Inferior parietal cortex (tissue), 1 donor: ENCODE results near the gene GTF2IRD1.
"Not testable (repeated sequence)": the region's sequence is repeated elsewhere in the genome, so short reads cannot be mapped to it uniquely, and the experiment has no call there.

Experiments used
- DNase-seq: peaks from one replicate; pipeline ENCODE4 v3.0.0-alpha.2; 2016; ENCODE audit errors: extremely low spot score

GTF2IRD1 gene

DNA sequence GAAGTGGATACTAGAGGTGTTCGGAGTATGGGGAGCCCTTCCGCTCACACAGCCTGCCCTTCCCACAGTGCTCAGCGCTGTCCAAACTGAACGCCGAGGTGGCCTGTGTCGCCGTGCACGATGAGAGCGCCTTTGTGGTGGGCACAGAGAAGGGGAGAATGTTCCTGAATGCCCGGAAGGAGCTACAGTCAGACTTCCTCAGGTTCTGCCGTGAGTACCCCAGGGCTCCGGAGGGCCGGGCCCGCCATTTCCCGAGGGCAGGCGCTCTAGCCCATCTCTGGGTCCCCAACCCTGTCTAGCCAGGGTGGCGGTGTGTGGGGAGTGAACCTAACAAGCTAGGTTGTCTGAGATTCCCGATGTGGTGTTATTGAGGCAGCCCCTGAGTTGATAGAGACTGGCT is 59.1 kb downstream of the GTF2IRD1 start:
- DNase-seq = no peak

DNA sequence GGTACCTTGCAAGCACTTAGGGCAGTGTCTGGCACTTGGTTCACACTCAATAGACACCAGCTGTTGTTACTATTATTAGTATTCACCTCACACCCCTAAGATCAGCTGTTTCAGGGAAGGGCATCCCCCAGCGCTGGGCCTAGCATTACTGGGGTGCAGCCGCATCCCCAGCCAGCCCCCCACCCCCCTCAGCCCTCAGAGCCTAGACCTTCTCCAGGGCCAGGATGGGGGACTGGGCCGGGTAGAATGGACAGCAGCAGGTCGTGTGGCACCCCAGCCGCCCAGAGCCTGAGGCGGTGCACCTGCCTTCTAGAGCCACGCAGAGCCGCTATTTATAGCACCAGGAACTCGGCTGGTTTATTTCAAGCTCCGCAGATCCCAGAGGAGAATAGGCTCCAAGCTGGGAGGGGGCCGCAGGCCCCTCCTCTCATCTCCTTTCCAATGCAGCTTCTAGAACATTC is 60.5 kb downstream of the GTF2IRD1 start:
- DNase-seq = no peak

DNA sequence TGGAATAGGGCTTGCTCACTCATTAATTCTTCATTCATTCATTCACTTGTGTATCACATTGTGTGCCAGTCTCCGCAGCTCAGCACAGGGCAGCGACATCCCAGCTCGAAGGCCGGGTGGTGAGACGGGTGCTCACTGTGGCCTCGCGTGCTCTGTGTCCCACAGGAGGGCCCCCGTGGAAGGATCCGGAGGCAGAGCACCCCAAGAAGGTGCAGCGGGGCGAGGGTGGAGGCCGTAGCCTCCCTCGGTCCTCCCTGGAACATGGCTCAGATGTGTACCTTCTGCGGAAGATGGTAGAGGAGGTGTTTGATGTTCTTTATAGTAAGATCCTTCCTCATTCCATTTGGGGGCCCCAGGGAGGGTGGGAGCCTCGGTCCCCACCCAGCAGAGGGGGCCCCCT is 61.6 kb downstream of the GTF2IRD1 start:
- no peak for DNase-seq

DNA sequence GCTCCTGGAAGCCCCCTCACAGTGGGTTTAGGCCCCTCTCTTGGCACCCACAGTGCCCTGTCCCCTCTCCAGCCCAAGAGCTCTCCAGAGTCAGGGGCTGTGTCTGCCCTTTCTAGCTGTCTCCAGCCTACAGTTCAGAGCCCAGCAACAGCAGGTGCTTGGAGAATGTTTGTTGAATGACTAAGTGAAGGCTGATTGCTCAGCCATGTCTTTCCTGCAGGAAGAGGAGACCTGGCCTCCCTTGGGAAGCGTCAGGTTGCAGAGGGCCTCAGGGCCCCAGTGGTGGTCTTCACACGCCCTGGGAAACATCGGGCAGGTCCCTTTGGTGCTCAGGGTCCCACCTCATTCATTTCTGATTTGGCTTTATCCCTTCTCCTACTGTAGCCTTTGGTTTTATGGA is 62.5 kb downstream of the GTF2IRD1 start:
- DNase-seq = no peak

DNA sequence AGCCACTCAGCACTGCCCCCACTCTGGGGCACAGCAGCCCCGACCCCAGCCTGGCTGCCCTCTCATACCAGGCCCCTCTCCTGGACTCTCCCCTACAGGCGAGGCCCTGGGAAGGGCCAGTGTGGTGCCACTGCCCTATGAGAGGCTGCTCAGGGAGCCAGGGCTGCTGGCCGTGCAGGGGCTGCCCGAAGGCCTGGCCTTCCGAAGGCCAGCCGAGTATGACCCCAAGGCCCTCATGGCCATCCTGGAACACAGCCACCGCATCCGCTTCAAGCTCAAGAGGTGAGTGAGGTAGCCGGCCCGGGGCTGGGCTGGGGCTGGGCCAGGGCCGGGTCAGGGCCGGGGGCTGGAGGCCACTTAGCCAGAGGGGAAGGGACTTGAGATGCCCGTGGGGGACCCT is 64.3 kb downstream of the GTF2IRD1 start:
- DNase-seq = no peak

DNA sequence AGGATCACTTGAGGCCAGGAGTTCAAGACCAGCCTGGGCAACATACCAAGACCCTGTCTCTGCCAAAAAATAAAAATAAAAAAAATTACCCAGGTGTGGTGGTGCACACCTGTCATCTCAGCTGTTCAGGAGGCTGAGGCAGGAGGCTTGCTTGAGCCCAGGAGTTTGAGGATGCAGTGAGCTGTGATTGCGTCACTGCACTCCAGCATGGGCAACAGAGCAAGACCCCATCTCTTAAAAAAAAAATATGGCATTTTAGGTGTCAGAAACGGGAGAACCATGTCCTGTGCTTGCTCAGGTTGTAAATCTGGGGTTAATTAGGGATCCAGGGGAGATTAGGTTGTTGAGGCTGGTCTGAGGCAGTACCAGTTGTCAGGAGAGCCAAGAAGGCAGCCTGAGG is 64.9 kb downstream of the GTF2IRD1 start:
- DNase-seq = no peak

DNA sequence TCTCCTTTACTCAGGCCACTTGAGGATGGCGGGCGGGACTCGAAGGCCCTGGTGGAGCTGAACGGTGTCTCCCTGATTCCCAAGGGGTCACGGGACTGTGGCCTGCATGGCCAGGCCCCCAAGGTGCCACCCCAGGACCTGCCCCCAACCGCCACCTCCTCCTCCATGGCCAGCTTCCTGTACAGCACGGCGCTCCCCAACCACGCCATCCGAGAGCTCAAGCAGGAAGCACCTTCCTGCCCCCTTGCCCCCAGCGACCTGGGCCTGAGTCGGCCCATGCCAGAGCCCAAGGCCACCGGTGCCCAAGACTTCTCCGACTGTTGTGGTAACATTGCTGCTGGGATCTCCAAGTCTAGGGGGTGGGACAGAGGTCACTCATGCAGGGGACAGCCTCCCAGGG is 65.7 kb downstream of the GTF2IRD1 start:
- DNase-seq = no peak

DNA sequence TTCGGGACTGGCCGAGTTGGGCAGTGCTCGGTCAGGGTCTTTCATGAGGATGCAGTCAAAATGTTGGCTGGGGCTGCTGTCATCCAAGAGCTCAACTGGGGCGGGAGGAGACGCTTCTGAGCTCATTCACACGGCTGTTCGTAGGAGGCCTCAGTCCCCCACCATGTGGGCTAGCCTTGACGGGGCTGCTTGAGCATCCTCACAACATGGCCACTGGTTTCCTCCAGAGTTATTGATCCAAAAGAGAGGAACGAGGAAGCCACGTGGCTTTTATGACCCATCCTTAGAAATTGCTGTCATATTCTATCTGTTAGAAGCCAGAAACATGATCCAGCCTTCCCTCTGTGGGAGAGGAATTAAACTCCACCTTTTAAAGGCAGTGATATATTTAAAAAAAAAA is 68.1 kb downstream of the GTF2IRD1 start:
- no peak for DNase-seq

DNA sequence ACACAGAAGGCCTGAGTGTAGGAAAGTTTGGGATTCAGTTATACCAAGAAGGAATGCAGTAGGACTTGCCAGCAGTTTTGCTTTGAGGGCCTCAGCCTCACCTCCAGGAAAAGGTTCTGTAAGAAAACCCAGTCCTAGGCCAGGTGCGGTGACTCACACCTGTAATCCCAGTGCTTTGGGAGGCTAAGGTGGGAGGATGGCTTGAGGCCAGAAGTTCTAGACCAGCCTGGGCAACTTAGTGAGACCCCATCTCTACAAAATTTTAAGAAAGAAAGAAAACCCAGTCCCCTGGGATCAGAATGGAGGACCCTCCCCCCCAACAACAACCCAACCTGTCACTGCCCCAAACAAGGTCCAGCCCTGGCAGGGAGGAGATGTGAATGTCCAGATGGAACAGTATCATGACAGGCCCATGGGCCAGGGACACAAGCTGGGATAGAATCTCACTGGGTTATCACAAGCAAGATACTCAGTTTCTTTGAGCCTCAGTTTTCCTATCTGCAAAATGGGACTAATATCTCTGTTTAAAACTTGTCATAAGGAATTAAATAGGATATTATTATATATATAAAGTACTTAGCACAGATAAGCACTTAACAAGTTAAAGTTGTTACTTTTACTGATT is 68.7 kb downstream of the GTF2IRD1 start:
- no peak for DNase-seq

DNA sequence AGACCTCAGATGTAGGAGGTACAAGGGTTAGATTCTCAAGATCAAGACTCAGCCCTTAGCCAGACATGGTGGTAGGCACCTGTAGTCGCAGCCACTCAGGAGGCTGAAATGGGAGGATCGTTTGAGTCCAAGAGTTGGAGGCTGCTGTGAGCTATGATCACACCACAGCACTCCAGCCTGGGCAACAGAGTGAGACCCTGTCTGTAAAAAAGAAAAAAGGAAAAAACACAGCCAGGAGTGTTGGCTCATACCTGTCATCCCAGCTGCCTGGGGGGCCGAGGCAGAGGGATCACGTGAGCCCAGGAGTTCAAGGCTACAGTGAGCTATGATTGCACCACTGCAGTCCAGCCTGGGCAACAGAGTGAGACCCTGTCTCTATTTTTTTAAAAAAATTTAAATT is 69.3 kb downstream of the GTF2IRD1 start:
- no peak for DNase-seq

DNA sequence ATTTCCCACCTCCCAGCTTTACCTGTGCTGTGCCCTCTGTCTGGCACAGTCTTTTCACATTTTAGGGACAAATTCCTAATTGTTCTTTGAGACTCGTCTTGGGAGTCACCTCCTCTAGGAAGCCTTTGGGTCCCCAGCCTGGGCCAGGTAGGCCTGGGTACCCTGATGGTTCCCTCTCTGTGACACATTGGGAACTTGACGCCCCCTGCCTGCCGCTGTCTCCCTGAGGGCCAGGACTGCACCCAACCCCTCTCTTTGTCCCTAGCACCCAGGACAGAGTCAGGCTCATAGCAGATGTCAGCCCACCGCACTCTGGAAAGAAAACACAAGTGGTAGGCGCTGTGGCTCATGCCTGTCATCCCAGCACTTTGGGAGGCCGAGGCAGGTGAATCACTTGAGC is 71.4 kb downstream of the GTF2IRD1 start:
- no peak for DNase-seq

DNA sequence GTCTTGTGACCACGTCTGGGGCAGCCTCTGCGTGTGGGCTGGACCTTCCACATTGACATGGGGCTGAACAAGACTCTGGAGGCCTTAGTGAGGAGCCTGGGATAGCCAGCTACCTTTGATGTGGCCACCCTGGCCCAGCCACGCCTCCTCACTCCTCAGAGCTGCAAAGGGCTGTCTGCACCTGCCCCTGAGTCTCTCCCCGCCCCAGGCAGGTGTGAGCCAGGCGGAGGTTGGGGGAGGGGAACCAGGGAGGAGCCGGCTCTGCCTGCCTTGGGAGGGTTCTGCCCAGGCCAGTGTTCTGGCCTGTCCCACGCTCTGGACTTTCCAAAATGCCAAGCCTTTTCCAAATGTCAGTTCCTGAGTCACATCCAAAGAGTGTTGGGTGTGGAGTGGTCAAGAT is 72.2 kb downstream of the GTF2IRD1 start:
- no peak for DNase-seq

DNA sequence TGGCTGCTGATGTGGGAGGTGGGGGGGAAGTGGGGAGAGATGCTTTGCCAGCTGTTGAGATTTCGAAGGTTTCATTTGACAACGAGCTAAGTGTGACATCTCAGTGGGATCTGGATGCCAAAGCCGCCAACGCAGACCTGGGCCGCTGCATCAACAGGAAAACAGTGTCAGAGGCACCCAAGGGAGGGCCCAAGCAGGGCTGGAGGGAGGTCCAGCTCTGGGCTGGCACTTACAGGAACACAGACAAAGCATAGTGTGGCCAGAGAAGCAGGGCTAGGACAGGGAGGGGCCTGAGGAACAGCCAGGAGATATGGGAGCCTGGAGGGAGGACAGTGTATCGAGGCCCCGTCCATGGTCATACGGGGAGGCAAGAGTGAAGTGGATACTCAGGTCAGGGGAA is 73.1 kb downstream of the GTF2IRD1 start:
- DNase-seq = no peak

DNA sequence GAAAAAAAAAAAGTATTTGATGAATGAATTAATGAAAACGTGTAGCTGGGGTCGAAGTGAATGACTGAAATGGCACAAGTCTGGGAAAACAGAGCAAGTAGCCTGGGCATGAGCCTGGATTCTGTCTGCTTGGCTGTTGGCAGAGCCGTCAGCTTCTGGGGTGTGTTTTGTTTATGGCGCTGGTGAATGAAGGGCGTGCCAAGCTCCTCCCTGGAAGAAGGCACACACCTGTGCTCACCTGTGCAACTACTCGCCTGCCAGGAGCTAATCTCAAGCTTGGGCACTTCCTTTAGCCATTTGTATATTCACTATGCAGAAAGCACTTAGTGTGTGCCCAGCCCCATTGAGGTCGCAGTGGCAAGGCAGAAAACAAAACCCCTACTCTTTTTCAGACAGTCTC is 74.1 kb downstream of the GTF2IRD1 start:
- no peak for DNase-seq

DNA sequence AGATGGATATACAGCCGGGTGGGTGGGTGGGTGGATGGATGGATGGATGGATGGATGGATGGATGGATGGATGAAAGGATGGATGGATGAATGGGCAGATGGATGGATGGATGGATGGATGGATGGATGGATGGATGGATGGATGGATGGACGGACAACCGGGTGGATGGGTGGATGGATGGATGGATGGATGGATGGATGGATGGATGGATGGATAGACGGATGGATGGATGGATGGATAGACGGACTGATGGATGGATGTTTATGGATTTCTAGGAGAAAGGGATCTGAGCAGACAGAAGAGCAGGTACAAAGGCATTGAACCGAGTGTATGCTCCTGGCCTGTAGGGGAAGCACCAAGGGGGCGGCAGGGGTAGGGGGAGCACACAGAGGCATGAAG is 75.1 kb downstream of the GTF2IRD1 start:
- not testable (repeated sequence) for DNase-seq

DNA sequence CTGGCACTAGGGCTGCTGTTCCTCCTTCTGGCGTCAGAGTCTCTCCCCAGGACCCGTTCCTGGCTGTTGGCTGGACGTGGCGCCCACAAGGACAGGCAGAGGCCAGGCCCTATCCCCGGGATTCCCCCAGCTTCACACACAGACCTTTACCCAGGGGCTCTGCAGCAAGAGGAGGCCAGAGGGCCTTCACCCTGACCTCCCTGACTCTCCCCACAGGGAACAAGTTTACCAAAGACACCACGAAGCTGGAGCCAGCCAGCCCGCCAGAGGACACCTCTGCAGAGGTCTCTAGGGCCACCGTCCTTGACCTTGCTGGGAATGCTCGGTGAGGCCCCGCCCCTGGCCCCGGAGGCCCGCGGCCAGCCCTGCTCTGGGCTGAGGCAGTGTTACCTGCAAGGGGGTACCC is 82.2 kb downstream of the GTF2IRD1 start:
- DNase-seq = no peak

DNA sequence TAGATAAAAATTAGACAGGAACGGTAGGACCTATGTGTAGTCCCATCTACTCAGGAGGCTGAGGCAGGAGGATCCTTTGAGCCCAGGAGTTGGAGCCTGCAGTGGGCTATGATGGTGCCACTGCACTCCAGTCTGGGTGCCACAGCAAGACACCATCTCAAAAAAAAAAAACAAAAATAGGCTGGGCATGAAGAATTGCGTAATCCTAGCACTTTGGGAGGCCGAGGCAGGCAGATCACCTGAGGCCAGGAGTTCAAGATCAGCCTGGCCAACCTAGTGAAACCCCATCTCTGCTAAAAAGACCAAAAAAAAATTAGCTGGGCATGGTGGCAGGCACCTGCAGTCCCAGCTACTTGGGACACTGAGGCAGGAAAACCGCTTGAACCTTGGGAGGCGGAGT is 88.2 kb downstream of the GTF2IRD1 start:
- DNase-seq = not testable (repeated sequence)

DNA sequence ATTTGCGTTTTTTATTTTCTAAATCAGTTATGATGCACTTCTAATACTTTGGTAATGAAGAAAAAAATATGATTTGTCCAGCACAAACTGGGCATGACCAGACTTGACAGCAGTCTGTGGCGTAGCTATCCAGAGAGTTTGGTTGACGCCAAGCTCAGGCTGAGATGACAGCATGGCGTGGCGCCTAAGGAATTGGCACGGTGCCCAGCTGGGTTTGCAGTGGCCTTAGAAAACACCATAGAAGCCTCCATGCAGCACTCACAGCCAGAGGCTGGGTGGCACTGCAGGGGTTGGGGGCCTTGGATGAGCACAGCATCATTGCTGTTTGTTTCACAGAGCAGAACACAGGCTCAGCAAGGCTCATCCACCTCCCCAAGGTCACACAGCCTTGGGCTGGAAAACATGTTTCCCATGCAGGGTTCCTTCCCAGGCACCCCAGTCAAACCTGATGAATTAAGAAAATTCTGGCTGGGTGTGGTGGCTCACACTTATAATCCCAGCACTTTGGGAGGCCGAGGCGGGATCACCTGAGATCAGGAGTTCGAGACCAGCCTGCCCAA is 88.9 kb downstream of the GTF2IRD1 start:
- DNase-seq = no peak

DNA sequence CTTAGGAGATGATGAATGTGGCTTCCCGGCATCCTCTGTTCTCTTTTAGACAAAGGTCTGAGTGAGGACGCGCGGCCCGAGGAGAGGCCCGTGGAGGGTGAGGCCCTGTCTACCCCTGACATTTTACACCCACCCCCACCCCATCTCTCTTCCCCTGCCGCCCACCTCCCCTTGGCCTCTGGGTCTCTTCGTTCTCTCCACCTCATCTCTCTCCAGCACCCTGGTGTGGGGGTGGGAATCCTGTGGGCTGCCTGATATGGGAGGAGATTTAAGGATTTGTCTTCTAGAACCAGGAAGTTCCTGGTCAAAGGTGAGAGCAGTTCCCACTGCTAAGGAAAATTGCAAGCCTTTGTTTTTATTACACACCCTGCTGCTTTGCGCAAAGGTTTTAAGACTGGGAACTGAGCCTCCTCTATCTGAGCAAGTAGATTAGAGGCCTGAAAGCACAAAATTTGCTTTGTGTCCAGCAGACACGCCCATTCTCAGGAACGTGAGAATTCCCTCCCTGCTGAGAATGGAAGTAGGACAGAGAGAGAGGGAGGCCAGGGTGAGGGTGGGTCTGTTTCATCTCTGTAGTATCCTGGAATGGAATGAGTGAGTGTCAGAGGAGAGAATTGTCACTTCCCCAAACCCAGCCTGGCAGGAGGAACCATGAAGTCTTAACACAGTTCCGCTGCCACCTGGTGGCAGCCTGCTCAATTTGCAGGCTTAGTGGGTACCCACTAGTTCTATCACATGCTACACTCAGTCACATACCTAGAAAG is 91.2 kb downstream of the GTF2IRD1 start:
- DNase-seq = no peak

DNA sequence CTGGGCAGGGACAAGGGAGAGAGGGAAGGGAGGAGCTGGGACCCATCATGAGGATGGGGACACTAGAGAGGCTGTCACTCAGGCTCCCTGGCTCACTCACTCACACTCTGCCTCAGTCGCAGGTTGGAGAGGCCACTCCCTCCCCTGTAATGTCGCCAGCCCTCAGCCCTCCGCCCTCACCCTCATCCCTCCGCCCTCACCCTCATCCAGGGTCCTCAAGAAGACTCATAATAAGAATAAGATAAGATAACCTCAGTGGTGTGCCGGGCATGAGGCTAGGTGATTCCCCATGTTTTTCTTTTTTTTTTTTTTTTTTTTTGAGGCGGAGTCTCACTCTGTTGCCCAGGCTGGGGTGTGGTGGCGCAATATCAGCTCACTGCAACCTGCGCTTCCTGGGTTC is 92.2 kb downstream of the GTF2IRD1 start:
- no peak for DNase-seq

DNA sequence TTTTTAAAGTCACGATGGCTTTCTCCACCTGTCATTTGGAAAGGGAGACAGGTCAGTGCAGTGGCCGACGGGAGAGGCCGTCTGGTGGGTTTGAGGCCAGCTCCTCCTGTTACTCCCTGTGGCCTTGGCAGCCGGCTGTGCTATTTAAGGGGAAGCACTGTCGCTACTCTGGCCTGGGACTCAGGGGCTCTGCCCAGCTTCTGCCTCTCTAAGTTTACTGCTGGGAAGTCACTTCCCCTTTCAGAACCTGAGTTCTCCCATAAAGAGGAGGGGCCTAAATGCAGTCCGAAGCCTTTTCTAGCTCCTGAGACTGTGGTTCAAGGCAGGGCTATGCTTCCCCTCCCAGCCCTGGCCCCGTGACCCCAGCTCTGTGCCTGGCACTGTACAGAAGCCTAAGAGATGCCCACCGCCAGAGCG is 99.9 kb downstream of the GTF2IRD1 start:
- DNase-seq = not testable (repeated sequence)

DNA sequence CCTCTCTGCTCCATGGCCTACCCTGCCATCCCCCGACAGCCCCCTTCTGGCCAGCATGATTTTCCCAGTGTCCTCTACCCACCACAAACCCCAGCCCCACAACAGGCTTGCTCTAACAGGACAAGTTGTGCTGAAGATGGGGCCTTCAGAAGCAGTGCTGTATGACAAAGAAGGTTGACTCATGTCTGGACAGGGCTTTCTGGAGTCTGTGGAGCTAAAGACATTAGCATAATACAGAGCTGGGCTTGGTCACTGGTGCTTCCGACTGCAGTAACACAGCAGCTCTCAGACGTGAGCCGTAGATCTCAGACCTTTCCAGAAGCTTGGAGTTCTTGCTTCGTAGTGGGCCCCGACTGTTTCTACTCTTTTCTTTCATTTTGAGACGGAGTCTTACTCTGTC is 100.5 kb downstream of the GTF2IRD1 start:
- DNase-seq = no peak

DNA sequence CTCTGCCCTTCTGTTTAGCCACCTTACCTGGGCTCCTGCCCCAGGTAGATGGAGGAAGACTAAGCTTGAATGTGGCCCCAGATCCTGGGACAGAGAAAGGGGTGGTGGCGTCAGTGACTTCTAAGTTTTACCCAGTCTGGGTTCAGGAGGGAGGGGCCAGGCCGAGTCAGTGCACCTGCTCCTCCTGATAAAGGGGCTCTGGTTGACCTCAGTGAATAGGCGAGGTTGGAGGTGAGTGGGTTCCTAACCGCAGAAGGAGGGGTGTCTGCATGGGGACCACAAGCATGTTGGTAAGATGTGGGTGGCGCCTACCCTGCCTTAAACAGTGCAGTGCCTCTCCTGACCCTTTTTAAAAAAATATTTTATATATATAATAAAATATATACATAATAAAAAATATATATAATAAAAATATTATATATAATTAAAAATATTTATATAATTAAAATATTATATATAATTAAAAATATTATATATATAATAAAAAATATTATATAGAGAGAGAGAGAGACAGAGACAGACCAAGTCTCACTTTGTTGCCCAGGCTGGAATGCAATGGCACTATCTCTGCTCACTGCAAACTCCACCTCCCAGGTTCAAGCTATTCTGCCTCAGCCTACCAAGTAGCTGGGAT is 106.5 kb downstream of the GTF2IRD1 start:
- DNase-seq = no peak
